Stomach smooth muscle (tissue), 2 donors: ENCODE data around the gene COX7B2.

Source experiments
- H3K27ac ChIP-seq: one replicate; pipeline ENCODE4 v1.7.0; 2013; ENCODE audit warnings: mild to moderate bottlenecking, low read length, inconsistent platforms
- H3K27me3 ChIP-seq, 2 donors: one replicate each; pipeline ENCODE4 v1.7.0; 2013; ENCODE audit warnings: low read length in 2 of 2; ENCODE audit not compliant: insufficient read depth in 2 of 2, control insufficient read depth in 1 of 2
- H3K36me3 ChIP-seq, 2 donors: one replicate each; pipeline ENCODE4 v1.7.0; 2013; ENCODE audit warnings: low read length in 2 of 2; ENCODE audit not compliant: control insufficient read depth in 2 of 2, insufficient read depth in 2 of 2
- H3K4me1 ChIP-seq: one replicate; pipeline ENCODE4 v1.7.0; 2013; ENCODE audit warnings: low read length; ENCODE audit not compliant: control insufficient read depth, insufficient read depth
- H3K4me3 ChIP-seq, 2 donors: one replicate each; pipeline ENCODE4 v1.7.0; 2013; ENCODE audit warnings: low read length in 2 of 2
- H3K9ac ChIP-seq, 2 donors: one replicate each; pipeline ENCODE4 v1.7.0; 2013; ENCODE audit warnings: low read length in 2 of 2, mild to moderate bottlenecking in 1 of 2
- H3K9me3 ChIP-seq, 2 donors: one replicate each; pipeline ENCODE4 v1.7.0; 2013; ENCODE audit warnings: low read length in 2 of 2; ENCODE audit not compliant: control insufficient read depth in 2 of 2
- donor health status: healthy.
- donor health status: Pancreatic carcinoma.

Gene COX7B2

DNA sequence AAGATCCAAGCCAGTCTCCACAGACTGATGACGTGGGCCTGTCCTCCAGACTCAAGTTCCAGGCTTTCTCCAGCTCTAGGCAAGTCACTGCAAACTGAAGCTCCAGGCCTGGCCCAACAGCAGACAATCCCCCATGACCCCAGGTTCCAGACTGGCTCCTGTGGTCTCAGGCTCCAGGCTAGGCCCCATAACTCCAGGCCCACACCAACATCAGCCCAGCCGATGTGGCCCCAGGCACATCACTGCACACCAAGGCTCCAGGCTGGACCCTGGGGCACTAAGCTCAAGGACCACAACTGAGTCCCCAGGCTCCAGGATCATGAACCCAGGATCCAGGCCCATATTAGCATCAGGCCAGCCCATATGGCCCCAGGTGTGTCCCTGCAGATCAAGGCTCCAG, 143.6 kb downstream of the COX7B2 start:
- Histone ChIP-seq H3K27me3 (no peaks in the 10 kb centered on the region), H3K4me3 (no peak overlapping the region), H3K4me1 (no peaks in the 10 kb centered on the region), H3K27ac (no peak overlapping the region), H3K36me3 (no peaks in the 10 kb centered on the region), H3K9ac (no peak overlapping the region), H3K9me3 (peaks cover 0 to 3% of the 10 kb centered on the region in 2 donors)

DNA sequence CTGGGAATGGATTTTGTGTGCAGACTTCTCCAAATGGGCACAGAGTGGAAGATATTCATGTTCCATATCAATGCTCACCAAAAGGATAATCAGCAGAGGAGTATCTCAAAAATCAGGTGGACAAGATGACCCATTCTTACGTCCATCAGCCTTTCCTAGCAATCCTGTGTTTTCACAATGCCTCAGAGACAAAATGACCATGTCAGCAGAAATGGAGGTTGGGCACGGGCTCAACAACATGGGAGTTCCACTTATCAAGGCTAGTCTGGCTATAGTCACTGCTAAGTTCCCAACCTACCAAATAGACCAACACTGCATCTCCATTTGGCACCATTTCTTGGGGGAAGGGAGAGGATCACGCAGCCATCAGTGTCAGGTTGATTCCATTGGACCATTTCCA, 179.0 kb downstream of the COX7B2 start:
- H3K27me3 ChIP-seq: no peaks in the 10 kb centered on the region
- H3K9ac ChIP-seq: no peak overlapping the region
- no peaks in the 10 kb centered on the region for H3K36me3 ChIP-seq
- H3K9me3 ChIP-seq: no peaks in the 10 kb centered on the region
- H3K4me3 ChIP-seq: no peak overlapping the region
- no peak overlapping the region for H3K27ac ChIP-seq
- no peaks in the 10 kb centered on the region for H3K4me1 ChIP-seq

- H3K9me3 ChIP-seq: no peaks in the 10 kb centered on the region
- H3K4me1 ChIP-seq: no peaks in the 10 kb centered on the region
- no peaks in the 10 kb centered on the region for H3K36me3 ChIP-seq
- H3K9ac ChIP-seq: no peak overlapping the region
- no peaks in the 10 kb centered on the region for H3K27me3 ChIP-seq
- no peak overlapping the region for H3K4me3 ChIP-seq
- no peak overlapping the region for H3K27ac ChIP-seq
Measured at GRCh38 chr4:46720055-46720454, 189.0 kb downstream of the COX7B2 start.

DNA sequence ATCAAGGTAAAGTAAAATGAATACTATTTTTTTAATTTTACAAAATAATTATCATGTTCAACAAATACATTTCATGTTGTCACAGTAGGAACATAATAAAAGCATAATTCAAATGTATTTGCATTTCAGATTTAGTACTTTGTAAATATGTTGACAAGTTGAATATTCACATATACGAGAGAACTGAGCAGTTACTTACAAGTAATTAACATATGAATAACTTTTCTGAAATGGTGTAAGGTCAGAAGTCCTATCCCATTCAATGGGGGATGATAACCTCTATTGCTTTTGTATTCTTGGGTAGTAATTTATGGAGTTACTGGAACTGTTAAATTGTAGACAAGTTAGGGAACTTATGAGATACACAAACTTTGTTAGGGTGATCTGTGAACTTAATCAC, 191.1 kb downstream of the COX7B2 start:
- Histone ChIP-seq H3K27me3 (no peaks in the 10 kb centered on the region), H3K36me3 (no peaks in the 10 kb centered on the region), H3K27ac (no peak overlapping the region), H3K9me3 (no peaks in the 10 kb centered on the region), H3K4me3 (no peak overlapping the region), H3K9ac (no peak overlapping the region), H3K4me1 (no peaks in the 10 kb centered on the region)

- Histone ChIP-seq H3K27ac (no peak overlapping the region), H3K27me3 (no peaks in the 10 kb centered on the region), H3K4me1 (no peaks in the 10 kb centered on the region), H3K4me3 (no peak overlapping the region), H3K9ac (no peak overlapping the region), H3K9me3 (no peaks in the 10 kb centered on the region), H3K36me3 (no peaks in the 10 kb centered on the region)
Measured at GRCh38 chr4:46715468-46715867, 193.6 kb downstream of the COX7B2 start.

GRCh38 chr4:46698891-46699290, 210.2 kb downstream of the COX7B2 start:
- no peak overlapping the region for H3K4me3 ChIP-seq
- no peaks in the 10 kb centered on the region for H3K36me3 ChIP-seq
- H3K27ac ChIP-seq: no peak overlapping the region
- H3K4me1 ChIP-seq: no peaks in the 10 kb centered on the region
- H3K27me3 ChIP-seq: no peaks in the 10 kb centered on the region
- no peaks in the 10 kb centered on the region for H3K9me3 ChIP-seq
- H3K9ac ChIP-seq: no peak overlapping the region
